ENCODE data around the gene CENPP.
A peak's percentile ranks its signal among the peaks of the same experiment; 100 is the strongest.

The CENPP gene

GRCh38 chr9:92534674-92535073 is 208.9 kb downstream of the CENPP start:
- no peak overlapping the region for H3K4me3 ChIP-seq (ENCODE audit: low read depth, low read length)
- TF ChIP-seq MYC (IDR thresholded peaks at IDR 0.05; ENCODE audit: low read depth, low read length), result no peak
- no peak for TF ChIP-seq POLR2A (IDR thresholded peaks at IDR 0.05; ENCODE audit: extremely low read depth, insufficient read length)
- TF ChIP-seq CTCF (IDR thresholded peaks at IDR 0.05; ENCODE audit: low read depth, low read length), result no peak
- TF ChIP-seq, protein P1, sequence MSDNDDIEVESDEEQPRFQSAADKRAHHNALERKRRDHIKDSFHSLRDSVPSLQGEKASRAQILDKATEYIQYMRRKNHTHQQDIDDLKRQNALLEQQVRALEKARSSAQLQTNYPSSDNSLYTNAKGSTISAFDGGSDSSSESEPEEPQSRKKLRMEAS (IDR thresholded peaks at IDR 0.05; ENCODE audit: low read depth, low read length), result no peak
- no peak for DNase-seq (ENCODE audit: low read depth)

- TF ChIP-seq MYC (IDR thresholded peaks at IDR 0.05; ENCODE audit: low read depth, low read length) (no peak), POLR2A (IDR thresholded peaks at IDR 0.05; ENCODE audit: extremely low read depth, insufficient read length) (no peak), CTCF (IDR thresholded peaks at IDR 0.05; ENCODE audit: low read depth, low read length) (no peak)
- TF ChIP-seq, protein P1 (IDR thresholded peaks at IDR 0.05; ENCODE audit: low read depth, low read length), result no peak
- DNase-seq (ENCODE audit: low read depth), result no peak
- no peak within 1 kb of the TSS for H3K4me3 ChIP-seq (ENCODE audit: low read depth, low read length)
Measured at GRCh38 chr9:92535940-92536850, 210.4 kb downstream of the CENPP start, which contains the start of gene ECM2. TSS of gene ECM2 (minus strand) at chr9:92535990. CDS start at chr9:92522866, 13,124 bp downstream.

DNA sequence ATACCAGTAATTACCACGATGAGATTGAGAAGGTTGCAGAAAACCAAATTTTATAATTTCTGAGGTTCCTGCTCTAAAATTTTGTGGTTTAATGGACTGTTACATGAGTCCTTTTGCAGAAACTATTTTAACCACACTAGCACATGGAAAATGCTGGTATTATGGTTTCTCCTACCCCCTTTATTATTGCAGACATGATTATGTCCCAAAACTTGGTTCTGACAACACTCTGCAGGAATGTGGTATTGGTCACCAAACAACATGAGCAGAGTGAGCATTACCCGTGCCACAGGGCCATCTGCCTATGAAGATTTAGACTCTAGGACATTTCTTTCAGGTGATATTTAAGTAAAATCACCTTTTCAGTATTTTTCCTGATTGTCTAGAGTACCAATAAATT is 212.8 kb downstream of the CENPP start:
- TF ChIP-seq CTCF (IDR thresholded peaks at IDR 0.05; ENCODE audit: low read depth, low read length) (no peak), MYC (IDR thresholded peaks at IDR 0.05; ENCODE audit: low read depth, low read length) (no peak), POLR2A (IDR thresholded peaks at IDR 0.05; ENCODE audit: extremely low read depth, insufficient read length) (no peak)
- TF ChIP-seq, protein P1 (IDR thresholded peaks at IDR 0.05; ENCODE audit: low read depth, low read length), result no peak
- DNase-seq (ENCODE audit: low read depth), result peak; percentile 20
- H3K4me3 ChIP-seq (ENCODE audit: low read depth, low read length), result no peak overlapping the region

DNA sequence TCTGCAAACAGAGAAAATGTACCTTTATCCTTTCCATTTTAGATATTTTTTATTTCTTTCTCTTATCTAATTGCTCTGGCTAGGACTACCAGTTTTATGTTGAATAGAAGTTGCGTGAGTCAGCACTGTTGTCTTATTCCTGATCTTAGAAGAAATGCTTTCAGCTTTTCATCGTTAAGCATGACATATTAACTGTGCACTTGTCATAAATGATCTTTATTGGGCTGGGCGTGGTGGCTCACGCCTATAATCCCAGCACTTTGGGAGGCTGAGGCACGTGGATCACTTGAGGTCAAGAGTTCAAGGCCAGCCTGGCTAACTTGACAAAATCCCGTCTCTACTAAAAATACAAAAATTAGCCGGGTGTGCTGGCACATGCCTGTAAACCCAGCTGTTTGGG is 218.2 kb downstream of the CENPP start:
- no peak overlapping the region for H3K4me3 ChIP-seq (ENCODE audit: low read depth, low read length)
- no peak for DNase-seq (ENCODE audit: low read depth)
- TF ChIP-seq POLR2A (IDR thresholded peaks at IDR 0.05; ENCODE audit: extremely low read depth, insufficient read length), result no peak
- TF ChIP-seq CTCF (IDR thresholded peaks at IDR 0.05; ENCODE audit: low read depth, low read length), result no peak
- no peak for TF ChIP-seq MYC (IDR thresholded peaks at IDR 0.05; ENCODE audit: low read depth, low read length)
- TF ChIP-seq, protein P1 (IDR thresholded peaks at IDR 0.05; ENCODE audit: low read depth, low read length), result no peak

- TF ChIP-seq CTCF (IDR thresholded peaks at IDR 0.05; ENCODE audit: low read depth, low read length), result no peak
- TF ChIP-seq POLR2A (IDR thresholded peaks at IDR 0.05; ENCODE audit: extremely low read depth, insufficient read length), result no peak
- no peak for TF ChIP-seq MYC (IDR thresholded peaks at IDR 0.05; ENCODE audit: low read depth, low read length)
- TF ChIP-seq, protein P1 (IDR thresholded peaks at IDR 0.05; ENCODE audit: low read depth, low read length), result no peak
- DNase-seq (ENCODE audit: low read depth), result no peak
- H3K4me3 ChIP-seq (ENCODE audit: low read depth, low read length), result no peak overlapping the region
Measured at GRCh38 chr9:92545002-92545510, 219.3 kb downstream of the CENPP start.

Measured in NB4 (cell line).